C4-2B (cell line): Measurements from ENCODE around the gene FBXO36.

ENCODE experiments used
- ZFX ChIP-seq: fragments of 450-650 bp; IDR thresholded peaks from 2 replicates; pipeline ENCODE4 v1.6.1; 2017
- TF ChIP-seq, protein P1 (sequence below): fragments of 450-650 bp; conservative IDR thresholded peaks from 2 replicates; pipeline ENCODE4 v1.5.1; 2017; ENCODE audit warnings: mild to moderate bottlenecking

DNA sequence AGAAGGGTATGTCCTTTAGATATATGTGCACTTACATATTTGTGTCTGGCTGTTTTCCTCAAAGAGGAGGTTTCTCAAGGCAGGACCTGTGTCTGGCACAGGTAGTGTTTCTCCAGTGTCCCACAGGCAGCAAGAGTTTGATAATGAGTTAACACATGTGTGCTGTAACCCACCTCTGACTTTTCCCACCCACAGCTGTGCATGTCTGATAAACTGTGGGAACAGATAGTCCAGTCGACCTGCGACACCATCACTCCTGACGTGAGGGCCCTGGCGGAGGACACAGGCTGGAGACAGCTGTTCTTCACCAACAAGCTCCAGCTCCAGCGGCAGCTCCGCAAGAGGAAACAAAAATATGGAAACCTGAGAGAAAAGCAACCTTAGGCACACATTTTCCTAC, 88.2 kb downstream of the FBXO36 start:
- TF ChIP-seq, protein P1, sequence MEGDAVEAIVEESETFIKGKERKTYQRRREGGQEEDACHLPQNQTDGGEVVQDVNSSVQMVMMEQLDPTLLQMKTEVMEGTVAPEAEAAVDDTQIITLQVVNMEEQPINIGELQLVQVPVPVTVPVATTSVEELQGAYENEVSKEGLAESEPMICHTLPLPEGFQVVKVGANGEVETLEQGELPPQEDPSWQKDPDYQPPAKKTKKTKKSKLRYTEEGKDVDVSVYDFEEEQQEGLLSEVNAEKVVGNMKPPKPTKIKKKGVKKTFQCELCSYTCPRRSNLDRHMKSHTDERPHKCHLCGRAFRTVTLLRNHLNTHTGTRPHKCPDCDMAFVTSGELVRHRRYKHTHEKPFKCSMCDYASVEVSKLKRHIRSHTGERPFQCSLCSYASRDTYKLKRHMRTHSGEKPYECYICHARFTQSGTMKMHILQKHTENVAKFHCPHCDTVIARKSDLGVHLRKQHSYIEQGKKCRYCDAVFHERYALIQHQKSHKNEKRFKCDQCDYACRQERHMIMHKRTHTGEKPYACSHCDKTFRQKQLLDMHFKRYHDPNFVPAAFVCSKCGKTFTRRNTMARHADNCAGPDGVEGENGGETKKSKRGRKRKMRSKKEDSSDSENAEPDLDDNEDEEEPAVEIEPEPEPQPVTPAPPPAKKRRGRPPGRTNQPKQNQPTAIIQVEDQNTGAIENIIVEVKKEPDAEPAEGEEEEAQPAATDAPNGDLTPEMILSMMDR: no peak
- TF ChIP-seq ZFX: no peak
